HepG2 (cell line): ENCODE data around the gene PLA2G4A. TPM values are rescaled to one million over a fixed set of nuclear protein-coding genes. Genes with fewer than 3 reads are reported as not detected.

ENCODE experiments used
- ATAC-seq: fragments of 200-7000 bp; cut with Tn5 transposase; 3 replicates; pipeline ENCODE4 v1.9.1; 2020; ENCODE audit warnings: mild to moderate bottlenecking, moderate library complexity
- BruUV-seq: library from RNA; stranded (reverse); fragments of 400-500 nt; replicated peaks from 2 replicates; lab custom pipeline; 2021; lab: Mats Ljungman, UMichigan
- CTCF ChIA-PET: fragments of 300-600 bp; formaldehyde crosslinking; extraction: SDS; loops from one replicate; lab custom pipeline; 2021; ENCODE audit warnings: low total read pairs, inconsistent platforms, low intra/inter-chr PET ratio; lab: Yijun Ruan, JAX
- POLR2A ChIA-PET: fragments of 350-600 bp; sonication (Branson Sonifier 250); formaldehyde crosslinking; loops from one replicate; lab custom pipeline; 2020; ENCODE audit warnings: antibody characterized with exemption, inconsistent platforms; lab: Yijun Ruan, JAX
- DNase-seq: peaks from one replicate; pipeline ENCODE4 v3.0.0-alpha.2; 2015; ENCODE audit warnings: low spot score
- FAIRE-seq: peaks from 3 replicates; lab custom pipeline; 2011; peaks lifted over from hg19 to GRCh38; lab: Jason Lieb, UNC
- H2AFZ ChIP-seq: one replicate; pipeline ENCODE4 v1.6.1; 2011; ENCODE audit warnings: low read length, inconsistent platforms
- H3K27ac ChIP-seq: fragments of 300-600 bp; 3 replicates; pipeline ENCODE4 v1.8.0; 2011; ENCODE audit warnings: mixed run types, mild to moderate bottlenecking, mixed read lengths, low read length, inconsistent platforms; ENCODE audit not compliant: insufficient read depth; ENCODE audit errors: extremely low read length
- H3K27me3 ChIP-seq, 2 experiments: fragments of 200-600 bp in 1 of 2; 2 replicates in 1 of 2; 3 replicates in 1 of 2; pipeline versions ENCODE4 v1.6.0 to v1.8.0; 2011; ENCODE audit warnings: low read length in 2 of 2, mild to moderate bottlenecking in 2 of 2, moderate library complexity in 2 of 2, inconsistent platforms in 1 of 2; ENCODE audit not compliant: insufficient read depth in 2 of 2, control insufficient read depth in 1 of 2
- H3K36me3 ChIP-seq, 2 experiments: fragments of 200-600 bp in 1 of 2; replicated peaks in 1 of 2; 2 replicates in 1 of 2; 3 replicates in 1 of 2; pipeline versions ENCODE4 v1.5.1 to v1.8.0; 2011; ENCODE audit warnings: low read length in 2 of 2, inconsistent platforms in 1 of 2; ENCODE audit not compliant: insufficient read depth in 2 of 2, control insufficient read depth in 1 of 2
- H3K4me1 ChIP-seq: 2 replicates; pipeline ENCODE4 v1.5.1; 2012; ENCODE audit warnings: low read length, inconsistent platforms; ENCODE audit not compliant: insufficient read depth
- H3K4me2 ChIP-seq: 2 replicates; pipeline ENCODE4 v1.6.0; 2011; ENCODE audit warnings: low read depth, low read length, inconsistent platforms
- H3K4me3 ChIP-seq, 3 experiments: fragments of 200-600 bp in 1 of 3; sonication (generic), shearing (Covaris generic) in 1 of 3; replicated peaks in 1 of 3; 2 replicates each; pipeline ENCODE4 v1.5.1; 2011 to 2016; ENCODE audit warnings: low read length in 3 of 3, inconsistent platforms in 2 of 3, low read depth in 2 of 3, mild to moderate bottlenecking in 2 of 3, control low read depth in 1 of 3, mixed read lengths in 1 of 3; ENCODE audit not compliant: insufficient read depth in 1 of 3
- H3K79me2 ChIP-seq: one replicate; pipeline ENCODE4 v1.6.1; 2011; ENCODE audit warnings: low read length, inconsistent platforms; ENCODE audit not compliant: insufficient read depth
- H3K9ac ChIP-seq: 2 replicates; pipeline ENCODE4 v1.6.0; 2011; ENCODE audit warnings: mild to moderate bottlenecking, low read depth, low read length, inconsistent platforms; ENCODE audit not compliant: insufficient read depth
- H3K9me3 ChIP-seq: 2 replicates; pipeline ENCODE4 v1.5.1; 2012; ENCODE audit warnings: mild to moderate bottlenecking, low read length
- H4K20me1 ChIP-seq: 2 replicates; pipeline ENCODE4 v1.6.0; 2011; ENCODE audit warnings: inconsistent platforms, mild to moderate bottlenecking, low read length, moderate library complexity; ENCODE audit not compliant: insufficient read depth
- CEBPB ChIP-seq: IDR thresholded peaks from 2 replicates; pipeline ENCODE4 v1.6.1; 2011; ENCODE audit warnings: low read depth, low read length, improper control_type of control experiment, borderline replicate concordance
- CERS6 ChIP-seq: sonication (generic); formaldehyde crosslinking; IDR thresholded peaks from 2 replicates; pipeline ENCODE4 v1.5.0; 2020; ENCODE audit warnings: missing genetic modification reagents
- HNF4A ChIP-seq: sonication (generic); formaldehyde crosslinking; IDR thresholded peaks from 2 replicates; pipeline ENCODE4 v1.4.0; 2020; ENCODE audit warnings: missing genetic modification reagents
- HNRNPH1 ChIP-seq: fragments of 200-400 bp; formaldehyde crosslinking; optimal IDR thresholded peaks from 2 replicates; pipeline ENCODE3; 2017; ENCODE audit warnings: mild to moderate bottlenecking, low read depth, low read length
- RORA ChIP-seq: sonication (generic); formaldehyde crosslinking; IDR thresholded peaks from 2 replicates; pipeline ENCODE4 v1.5.0; 2020; ENCODE audit warnings: mild to moderate bottlenecking, missing genetic modification reagents, moderate library complexity
- ZNF12 ChIP-seq: sonication (generic); formaldehyde crosslinking; IDR thresholded peaks from 2 replicates; pipeline ENCODE4 v1.5.0; 2020; ENCODE audit warnings: missing genetic modification reagents
- ZNF24 ChIP-seq: fragments of 450-650 bp; IDR thresholded peaks from 2 replicates; pipeline ENCODE4 v1.6.1; 2017; ENCODE audit warnings: antibody characterized with exemption, mild to moderate bottlenecking
- ZNF292 ChIP-seq: sonication (generic); formaldehyde crosslinking; IDR thresholded peaks from 2 replicates; pipeline ENCODE4 v1.8.1; 2022; ENCODE audit warnings: mild to moderate bottlenecking, low read depth, missing genetic modification reagents, borderline replicate concordance
- ZNF660 ChIP-seq: sonication (generic); formaldehyde crosslinking; IDR thresholded peaks from 2 replicates; pipeline ENCODE4 v1.5.1; 2020; ENCODE audit warnings: mild to moderate bottlenecking, low read depth, missing genetic modification reagents, borderline replicate concordance
- ZNF704 ChIP-seq: sonication (generic); formaldehyde crosslinking; IDR thresholded peaks from 2 replicates; pipeline ENCODE4 v1.8.1; 2023; ENCODE audit warnings: mild to moderate bottlenecking, inconsistent platforms, moderate library complexity, missing genetic modification reagents, borderline replicate concordance
- ZNF724P ChIP-seq: sonication (generic); formaldehyde crosslinking; IDR thresholded peaks from 2 replicates; pipeline ENCODE4 v1.8.0; 2022; ENCODE audit warnings: missing genetic modification reagents, borderline replicate concordance
- WGBS: methylation state at CpG from one replicate; pipeline ENCODE4 v1.1.6; 2017; ENCODE audit warnings: low lambda C conversion rate; 5-methylcytosine and 5-hydroxymethylcytosine counted together
- in situ Hi-C: cut with HindIII; loops from 2 replicates; pipeline ENCODE4 v1.10.0; 2017; ENCODE audit warnings: low pct_unique_long_range_greater_than_20kb; ENCODE audit not compliant: extremely low pct_ligation_motif_present
- intact Hi-C: fragments of 100-400 bp; cut with micrococcal nuclease; formaldehyde crosslinking; loops from one replicate; pipeline ENCODE4 v1.10.0; 2022; ENCODE audit not compliant: unreplicated experiment
- polyA plus RNA-seq, 8 experiments: library from polyadenylated mRNA; depleted of rRNA in 3 of 8; stranded (reverse) in 7 of 8; unstranded in 1 of 8; fragments of >200 nt; fragmentation: Illumina TruSeq in 4 of 8; extraction: Trizol in 4 of 8; gene quantifications; 2 replicates each; pipeline versions ENCODE4 v1.2.1 to v1.2.3, GENCODE V29; 2011 to 2016; ENCODE audit warnings: low read depth in 4 of 8, missing spikeins in 1 of 8, mixed read lengths in 1 of 8; ENCODE audit not compliant: insufficient read depth in 1 of 8
- total RNA-seq, 5 experiments: library from RNA; depleted of rRNA; stranded (reverse); fragments of >200 nt; fragmentation: Illumina TruSeq; extraction: Trizol; gene quantifications; 2 replicates each; pipeline ENCODE4 v1.2.3, GENCODE V29; 2016; ENCODE audit warnings: low read depth in 1 of 5
- TF ChIP-seq, protein P1 (sequence below): sonication (generic); formaldehyde crosslinking; IDR thresholded peaks from 2 replicates; pipeline ENCODE4 v1.4.0; 2020; ENCODE audit warnings: missing genetic modification reagents, mild to moderate bottlenecking, borderline replicate concordance
- TF ChIP-seq, protein P2 (sequence below): sonication (generic); formaldehyde crosslinking; IDR thresholded peaks from 2 replicates; pipeline ENCODE4 v1.5.1; 2020; ENCODE audit warnings: missing genetic modification reagents, mild to moderate bottlenecking, borderline replicate concordance

PLA2G4A gene
- total and polyA plus RNA-seq, 2 of the 13 experiments (the other 11 are each of a cell fraction or from before 2014, with no cell fraction given): not detected

DNA sequence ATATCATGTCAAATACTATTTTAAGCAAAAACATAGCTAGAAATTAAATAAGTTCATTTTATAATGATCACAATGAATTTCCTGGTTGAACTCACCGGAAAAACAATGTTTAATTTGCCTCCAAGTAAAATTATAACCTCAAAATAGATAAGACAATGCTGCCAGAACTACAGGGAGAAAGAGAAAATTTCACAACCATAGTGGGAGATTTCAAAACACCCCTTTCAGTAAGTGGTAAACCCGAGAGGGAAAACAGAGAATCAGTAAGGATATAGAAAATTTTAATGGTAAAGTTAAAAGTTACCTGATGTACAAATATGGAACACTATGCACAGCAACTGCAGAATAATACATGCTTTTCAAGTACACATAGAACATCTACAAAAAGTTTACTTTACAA is 43.2 kb upstream of the PLA2G4A start:
- no peaks in the 10 kb centered on the region for H4K20me1 ChIP-seq
- H3K9me3 ChIP-seq: no peaks in the 10 kb centered on the region
- WGBS: 0% methylated on average over 2 of the region's 2 CpGs
- no peak overlapping the region for H3K4me2 ChIP-seq
- intact Hi-C loops: no loop called here
- H3K4me3 ChIP-seq: no peak overlapping the region
- in situ Hi-C loops: no loop called here
- H2AFZ ChIP-seq: no peak overlapping the region
- TF ChIP-seq CEBPB (0 out of 2 replicates have a peak, but pooled peaks have one; percentile 19), ZNF704 (no peak), HNF4A (CRISPR knock-in tag) (no peak)
- H3K79me2 ChIP-seq: no peaks in the 10 kb centered on the region
- ATAC-seq: no peak
- DNase-seq: no peak
- CTCF ChIA-PET: no interaction called here
- H3K9ac ChIP-seq: no peak overlapping the region
- no TSS peak for BruUV-seq
- POLR2A ChIA-PET: no interaction called here
- no peaks in the 10 kb centered on the region for H3K36me3 ChIP-seq
- no peaks in the 10 kb centered on the region for H3K27me3 ChIP-seq
- no peak overlapping the region for H3K27ac ChIP-seq
- no peak for FAIRE-seq
- no peaks in the 10 kb centered on the region for H3K4me1 ChIP-seq

DNA sequence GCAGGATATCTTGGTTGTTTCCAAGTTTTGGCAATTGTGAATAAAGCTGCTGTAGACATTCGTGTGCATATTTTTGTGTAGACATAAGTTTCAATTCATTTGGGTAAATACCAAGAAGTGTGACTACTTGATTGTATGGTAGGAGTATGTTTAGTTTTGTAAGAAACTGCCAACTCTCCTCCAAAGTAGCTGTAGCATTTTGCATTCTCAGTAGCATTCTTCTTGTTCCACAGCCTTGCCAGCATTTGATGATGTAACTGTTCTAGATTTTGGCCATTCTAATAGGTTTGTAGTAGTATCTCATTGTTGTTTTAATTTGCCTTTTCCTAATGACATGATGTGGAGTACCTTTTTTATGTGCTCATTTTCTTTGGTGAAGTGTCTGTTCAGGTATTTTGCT is 38.6 kb upstream of the PLA2G4A start:
- intact Hi-C loops: no loop called here
- no peak overlapping the region for H3K4me3 ChIP-seq
- H3K4me1 ChIP-seq: no peaks in the 10 kb centered on the region
- H3K9ac ChIP-seq: no peak overlapping the region
- H3K79me2 ChIP-seq: no peaks in the 10 kb centered on the region
- H3K9me3 ChIP-seq: no peaks in the 10 kb centered on the region
- no peaks in the 10 kb centered on the region for H3K36me3 ChIP-seq
- 0% methylated on average over 1 of the region's 1 CpG for WGBS
- H3K27ac ChIP-seq: no peak overlapping the region
- no peak for DNase-seq
- no peaks in the 10 kb centered on the region for H4K20me1 ChIP-seq
- CTCF ChIA-PET: no interaction called here
- H3K4me2 ChIP-seq: no peak overlapping the region
- FAIRE-seq: no peak
- in situ Hi-C loops: no loop called here
- no TSS peak for BruUV-seq
- no peak overlapping the region for H2AFZ ChIP-seq
- no peak for ATAC-seq
- no peaks in the 10 kb centered on the region for H3K27me3 ChIP-seq
- POLR2A ChIA-PET: no interaction called here
- no peak for TF ChIP-seq ZNF292 (CRISPR knock-in tag)
- no peak for TF ChIP-seq CERS6
- no peak for TF ChIP-seq ZNF724P (CRISPR knock-in tag)
- TF ChIP-seq, protein P1, sequence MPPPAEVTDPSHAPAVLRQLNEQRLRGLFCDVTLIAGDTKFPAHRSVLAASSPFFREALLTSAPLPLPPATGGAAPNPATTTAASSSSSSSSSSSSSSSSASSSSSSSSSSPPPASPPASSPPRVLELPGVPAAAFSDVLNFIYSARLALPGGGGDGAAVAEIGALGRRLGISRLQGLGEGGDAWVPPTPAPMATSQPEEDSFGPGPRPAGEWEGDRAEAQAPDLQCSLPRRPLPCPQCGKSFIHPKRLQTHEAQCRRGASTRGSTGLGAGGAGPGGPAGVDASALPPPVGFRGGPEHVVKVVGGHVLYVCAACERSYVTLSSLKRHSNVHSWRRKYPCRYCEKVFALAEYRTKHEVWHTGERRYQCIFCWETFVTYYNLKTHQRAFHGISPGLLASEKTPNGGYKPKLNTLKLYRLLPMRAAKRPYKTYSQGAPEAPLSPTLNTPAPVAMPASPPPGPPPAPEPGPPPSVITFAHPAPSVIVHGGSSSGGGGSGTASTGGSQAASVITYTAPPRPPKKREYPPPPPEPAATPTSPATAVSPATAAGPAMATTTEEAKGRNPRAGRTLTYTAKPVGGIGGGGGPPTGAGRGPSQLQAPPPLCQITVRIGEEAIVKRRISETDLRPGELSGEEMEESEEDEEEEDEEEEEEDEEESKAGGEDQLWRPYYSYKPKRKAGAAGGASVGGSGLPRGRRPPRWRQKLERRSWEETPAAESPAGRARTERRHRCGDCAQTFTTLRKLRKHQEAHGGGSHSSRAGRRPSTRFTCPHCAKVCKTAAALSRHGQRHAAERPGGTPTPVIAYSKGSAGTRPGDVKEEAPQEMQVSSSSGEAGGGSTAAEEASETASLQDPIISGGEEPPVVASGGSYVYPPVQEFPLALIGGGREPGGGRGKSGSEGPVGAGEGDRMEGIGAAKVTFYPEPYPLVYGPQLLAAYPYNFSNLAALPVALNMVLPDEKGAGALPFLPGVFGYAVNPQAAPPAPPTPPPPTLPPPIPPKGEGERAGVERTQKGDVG (CRISPR knock-in tag): no peak
- no peak for TF ChIP-seq HNRNPH1
- TF ChIP-seq, protein P2, sequence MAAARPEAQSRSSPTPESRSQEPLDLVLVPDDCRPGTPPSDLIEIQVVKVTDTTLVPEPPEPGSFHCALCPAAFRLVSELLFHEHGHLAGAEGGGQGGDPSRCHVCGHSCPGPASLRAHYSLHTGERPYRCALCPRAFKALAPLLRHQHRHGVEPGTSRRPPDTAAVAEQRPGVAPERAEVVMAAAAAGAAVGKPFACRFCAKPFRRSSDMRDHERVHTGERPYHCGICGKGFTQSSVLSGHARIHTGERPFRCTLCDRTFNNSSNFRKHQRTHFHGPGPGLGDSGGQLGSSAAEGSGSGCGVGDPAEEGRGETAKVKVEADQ: no peak
- no peak for TF ChIP-seq ZNF660
- no peak for TF ChIP-seq ZNF24
- TF ChIP-seq ZNF12 (CRISPR knock-in tag): no peak
- TF ChIP-seq RORA (CRISPR knock-in tag): no peak
